Forelimb muscle (tissue), 1 donor: Measurements from ENCODE around the gene SETX. TPM values are rescaled to one million over a fixed set of nuclear protein-coding genes. Genes with fewer than 3 reads are reported as not detected.
"Not testable (repeated sequence)": the region's sequence is repeated elsewhere in the genome, so short reads cannot be mapped to it uniquely, and the experiment has no call there.

Experiments
- DNase-seq: peaks from one replicate; pipeline ENCODE4 v3.0.0-alpha.2; 2013; ENCODE audit warnings: low read depth
- polyA plus RNA-seq: library from polyadenylated mRNA; unstranded; fragments of 120-200 nt; gene quantifications from one replicate; pipeline ENCODE4 v1.2.1, GENCODE V29; 2013; ENCODE audit not compliant: insufficient read length

The SETX gene
- 28.5 TPM for polyA plus RNA-seq

GRCh38 chr9:132354637-132355355 is at the start of gene SETX:
Gene SETX (minus strand): TSS chr9:132354986. CDS start chr9:132349428, 5,558 bp downstream.
- DNase-seq = peak; percentile 89

- DNase-seq = no peak
These were observed 49.6 kb upstream of the SETX start for GRCh38 chr9:132404228-132404881.

- no peak for DNase-seq
These were observed 47.0 kb upstream of the SETX start for GRCh38 chr9:132401824-132402223.

GRCh38 chr9:132395560-132395959 is 40.8 kb upstream of the SETX start:
- DNase-seq = no peak

GRCh38 chr9:132391449-132391848 is 36.7 kb upstream of the SETX start:
- DNase-seq = no peak

- no peak for DNase-seq
These were observed 36.2 kb upstream of the SETX start for GRCh38 chr9:132390966-132391365.

GRCh38 chr9:132387133-132387532 is 32.3 kb upstream of the SETX start:
- DNase-seq = no peak

- no peak for DNase-seq
These were observed 29.6 kb upstream of the SETX start for GRCh38 chr9:132384376-132384775.

- DNase-seq = no peak
These were observed 28.7 kb upstream of the SETX start for GRCh38 chr9:132383462-132383883.

GRCh38 chr9:132381966-132382541 is 27.3 kb upstream of the SETX start:
- no peak for DNase-seq

GRCh38 chr9:132378416-132378815 is 23.6 kb upstream of the SETX start:
- DNase-seq = not testable (repeated sequence)

GRCh38 chr9:132377769-132378168 is 23.0 kb upstream of the SETX start:
- not testable (repeated sequence) for DNase-seq

GRCh38 chr9:132372177-132373095 is 17.6 kb upstream of the SETX start:
- DNase-seq = no peak

GRCh38 chr9:132370592-132370991 is 15.8 kb upstream of the SETX start:
- DNase-seq = no peak

GRCh38 chr9:132369421-132369820 is 14.6 kb upstream of the SETX start:
- DNase-seq = no peak

GRCh38 chr9:132367613-132368313 is 13.0 kb upstream of the SETX start:
- no peak for DNase-seq

- DNase-seq = no peak
These were observed 11.7 kb upstream of the SETX start for GRCh38 chr9:132366481-132366880.

GRCh38 chr9:132365986-132366385 is 11.2 kb upstream of the SETX start:
- DNase-seq = no peak

GRCh38 chr9:132364068-132364467 is 9.3 kb upstream of the SETX start:
- no peak for DNase-seq

- DNase-seq = no peak
These were observed 3.0 kb upstream of the SETX start for GRCh38 chr9:132357764-132358163.

GRCh38 chr9:132356324-132356924 is 1.6 kb upstream of the SETX start:
- no peak for DNase-seq
